Activated naive CD8-positive, alpha-beta T cell (primary cell): ENCODE data around the gene LRRTM2.
"Not testable (repeated sequence)": the region's sequence is repeated elsewhere in the genome, so short reads cannot be mapped to it uniquely, and the experiment has no call there.

Source experiments
- H3K27ac Mint-ChIP-seq: one replicate; pipeline ENCODE4 v1.8.0; 2021; ENCODE audit warnings: mixed read lengths
- H3K27me3 Mint-ChIP-seq: one replicate; pipeline ENCODE4 v1.8.0; 2021; ENCODE audit warnings: mixed read lengths
- H3K36me3 Mint-ChIP-seq: one replicate; pipeline ENCODE4 v1.8.0; 2021; ENCODE audit warnings: mixed read lengths
- H3K4me1 Mint-ChIP-seq: one replicate; pipeline ENCODE4 v1.8.0; 2021; ENCODE audit warnings: low read depth, mixed read lengths
- H3K4me3 Mint-ChIP-seq: one replicate; pipeline ENCODE4 v1.8.0; 2021; ENCODE audit warnings: mild to moderate bottlenecking, mixed read lengths
- H3K9me3 Mint-ChIP-seq: one replicate; pipeline ENCODE4 v1.8.0; 2021; ENCODE audit warnings: low read depth, mixed read lengths

Gene LRRTM2

GRCh38 chr5:138874771-138875551 is at the start of gene LRRTM2:
LRRTM2 (minus strand) TSS chr5:138875335; CDS start chr5:138874911, 424 bp downstream.
- H3K36me3 Mint-ChIP-seq: no peaks in the 10 kb centered on the region
- H3K4me1 Mint-ChIP-seq: peaks cover 10% of the 10 kb centered on the region
- no peaks in the 10 kb centered on the region for H3K9me3 Mint-ChIP-seq
- peaks cover 16% of the 10 kb centered on the region for H3K27me3 Mint-ChIP-seq
- H3K27ac Mint-ChIP-seq: no peak within 1 kb of the TSS
- no peak within 1 kb of the TSS for H3K4me3 Mint-ChIP-seq

- Mint-ChIP-seq H3K27me3 (peaks cover 4% of the 10 kb centered on the region), H3K27ac (no peak overlapping the region), H3K9me3 (no peaks in the 10 kb centered on the region), H3K4me3 (no peak overlapping the region), H3K36me3 (no peaks in the 10 kb centered on the region), H3K4me1 (no peaks in the 10 kb centered on the region)
Measured at GRCh38 chr5:138922494-138922893, 47.4 kb upstream of the LRRTM2 start.

GRCh38 chr5:138921362-138921761 is 46.2 kb upstream of the LRRTM2 start:
- not testable (repeated sequence) for H3K27me3 Mint-ChIP-seq, H3K27ac Mint-ChIP-seq, H3K4me1 Mint-ChIP-seq, H3K4me3 Mint-ChIP-seq, H3K36me3 Mint-ChIP-seq, H3K9me3 Mint-ChIP-seq

GRCh38 chr5:138920181-138920580 is 45.0 kb upstream of the LRRTM2 start:
- no peak overlapping the region for H3K27ac Mint-ChIP-seq
- peaks cover 4% of the 10 kb centered on the region for H3K27me3 Mint-ChIP-seq
- H3K9me3 Mint-ChIP-seq: no peaks in the 10 kb centered on the region
- H3K4me1 Mint-ChIP-seq: no peaks in the 10 kb centered on the region
- no peak overlapping the region for H3K4me3 Mint-ChIP-seq
- H3K36me3 Mint-ChIP-seq: no peaks in the 10 kb centered on the region

- H3K9me3 Mint-ChIP-seq: no peaks in the 10 kb centered on the region
- no peak overlapping the region for H3K27ac Mint-ChIP-seq
Measured at GRCh38 chr5:138918686-138919085, 43.6 kb upstream of the LRRTM2 start.

GRCh38 chr5:138914338-138914737 is 39.2 kb upstream of the LRRTM2 start:
- H3K9me3 Mint-ChIP-seq: no peaks in the 10 kb centered on the region
- H3K4me1 Mint-ChIP-seq: no peaks in the 10 kb centered on the region

More at GRCh38 chr5:138918686-138919085, 43.6 kb upstream of the LRRTM2 start:
- Mint-ChIP-seq H3K36me3 (no peaks in the 10 kb centered on the region), H3K27me3 (peaks cover 5% of the 10 kb centered on the region), H3K4me1 (no peaks in the 10 kb centered on the region), H3K4me3 (no peak overlapping the region)

GRCh38 chr5:138913773-138914172 is 38.6 kb upstream of the LRRTM2 start:
- H3K4me3 Mint-ChIP-seq: no peak overlapping the region
- peaks cover 7% of the 10 kb centered on the region for H3K27me3 Mint-ChIP-seq
- H3K36me3 Mint-ChIP-seq: peaks cover 2% of the 10 kb centered on the region
- no peak overlapping the region for H3K27ac Mint-ChIP-seq
- H3K4me1 Mint-ChIP-seq: no peaks in the 10 kb centered on the region
- H3K9me3 Mint-ChIP-seq: no peaks in the 10 kb centered on the region

More at GRCh38 chr5:138914338-138914737, 39.2 kb upstream of the LRRTM2 start:
- Mint-ChIP-seq H3K27me3 (peaks cover 7% of the 10 kb centered on the region), H3K4me3 (no peak overlapping the region), H3K27ac (no peak overlapping the region), H3K36me3 (peaks cover 2% of the 10 kb centered on the region)

GRCh38 chr5:138912093-138912492 is 37.0 kb upstream of the LRRTM2 start:
- H3K27ac Mint-ChIP-seq: no peak overlapping the region
- peaks cover 7% of the 10 kb centered on the region for H3K27me3 Mint-ChIP-seq
- no peak overlapping the region for H3K4me3 Mint-ChIP-seq
- H3K9me3 Mint-ChIP-seq: no peaks in the 10 kb centered on the region
- no peaks in the 10 kb centered on the region for H3K4me1 Mint-ChIP-seq
- peaks cover 2% of the 10 kb centered on the region for H3K36me3 Mint-ChIP-seq

- Mint-ChIP-seq H3K27ac (no peak overlapping the region), H3K27me3 (peaks cover 7% of the 10 kb centered on the region), H3K36me3 (peaks cover 2% of the 10 kb centered on the region)
Measured at GRCh38 chr5:138911441-138911840, 36.3 kb upstream of the LRRTM2 start.

GRCh38 chr5:138910546-138911185 is 35.5 kb upstream of the LRRTM2 start:
- H3K4me1 Mint-ChIP-seq: no peaks in the 10 kb centered on the region
- H3K9me3 Mint-ChIP-seq: no peaks in the 10 kb centered on the region
- H3K4me3 Mint-ChIP-seq: no peak overlapping the region
- H3K27me3 Mint-ChIP-seq: peaks cover 7% of the 10 kb centered on the region
- peaks cover 2% of the 10 kb centered on the region for H3K36me3 Mint-ChIP-seq
- H3K27ac Mint-ChIP-seq: no peak overlapping the region

More at GRCh38 chr5:138911441-138911840, 36.3 kb upstream of the LRRTM2 start:
- H3K4me1 Mint-ChIP-seq: no peaks in the 10 kb centered on the region
- no peak overlapping the region for H3K4me3 Mint-ChIP-seq
- H3K9me3 Mint-ChIP-seq: no peaks in the 10 kb centered on the region

- Mint-ChIP-seq H3K4me1 (no peaks in the 10 kb centered on the region), H3K4me3 (no peak overlapping the region), H3K27ac (no peak overlapping the region)
Measured at GRCh38 chr5:138909734-138910133, 34.6 kb upstream of the LRRTM2 start.

GRCh38 chr5:138905541-138905940 is 30.4 kb upstream of the LRRTM2 start:
- Mint-ChIP-seq H3K27me3 (peaks cover 3% of the 10 kb centered on the region), H3K36me3 (peaks cover 7% of the 10 kb centered on the region), H3K9me3 (no peaks in the 10 kb centered on the region), H3K4me3 (no peak overlapping the region), H3K4me1 (peaks cover 4% of the 10 kb centered on the region), H3K27ac (no peak overlapping the region)

More at GRCh38 chr5:138909734-138910133, 34.6 kb upstream of the LRRTM2 start:
- Mint-ChIP-seq H3K27me3 (peaks cover 5% of the 10 kb centered on the region), H3K36me3 (peaks cover 2% of the 10 kb centered on the region), H3K9me3 (no peaks in the 10 kb centered on the region)

- H3K36me3 Mint-ChIP-seq: peaks cover 9% of the 10 kb centered on the region
Measured at GRCh38 chr5:138903130-138903775, 28.1 kb upstream of the LRRTM2 start.

GRCh38 chr5:138901716-138902115 is 26.6 kb upstream of the LRRTM2 start:
- Mint-ChIP-seq H3K27me3 (peaks cover 3% of the 10 kb centered on the region), H3K36me3 (peaks cover 9% of the 10 kb centered on the region), H3K4me1 (peaks cover 11% of the 10 kb centered on the region), H3K27ac (no peak overlapping the region), H3K4me3 (no peak overlapping the region), H3K9me3 (no peaks in the 10 kb centered on the region)

More at GRCh38 chr5:138903130-138903775, 28.1 kb upstream of the LRRTM2 start:
- Mint-ChIP-seq H3K27ac (no peak overlapping the region), H3K4me1 (peaks cover 11% of the 10 kb centered on the region), H3K27me3 (peaks cover 3% of the 10 kb centered on the region), H3K4me3 (no peak overlapping the region), H3K9me3 (no peaks in the 10 kb centered on the region)
